Measurements from ENCODE around the gene AFF4.

Gene AFF4

DNA sequence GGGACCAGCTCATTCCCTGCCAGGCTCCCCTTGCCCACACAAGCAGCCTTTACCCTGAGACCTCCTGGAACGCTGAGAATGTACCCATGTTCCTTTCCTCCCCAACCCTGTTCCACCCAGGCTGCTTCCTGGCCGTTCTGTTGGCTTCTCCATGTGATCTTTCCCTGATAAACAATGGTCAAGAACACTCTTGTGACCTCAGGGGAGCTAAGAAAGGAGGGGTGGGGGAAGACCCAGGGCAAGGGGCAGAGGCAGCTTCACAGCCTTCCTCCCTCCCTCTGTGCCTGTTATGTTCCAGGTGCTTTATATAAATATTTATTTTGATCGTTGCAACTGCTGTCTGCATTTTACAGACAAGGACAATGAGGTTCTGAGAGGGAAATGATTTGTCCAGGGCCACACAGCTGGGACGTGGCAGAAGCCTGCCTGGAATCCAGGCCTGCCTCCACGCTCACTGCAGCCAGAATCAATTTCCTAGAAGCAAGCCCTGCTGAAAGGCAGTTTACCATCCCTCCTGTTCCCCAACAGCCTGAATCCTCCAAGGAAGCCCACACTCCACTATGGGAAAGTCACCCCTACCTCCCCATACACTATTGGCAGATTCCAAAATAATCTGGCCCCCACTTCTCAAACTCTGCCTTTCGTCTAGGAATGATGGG, 136.9 kb downstream of the AFF4 start:
- DNase-seq, result no peak

DNA sequence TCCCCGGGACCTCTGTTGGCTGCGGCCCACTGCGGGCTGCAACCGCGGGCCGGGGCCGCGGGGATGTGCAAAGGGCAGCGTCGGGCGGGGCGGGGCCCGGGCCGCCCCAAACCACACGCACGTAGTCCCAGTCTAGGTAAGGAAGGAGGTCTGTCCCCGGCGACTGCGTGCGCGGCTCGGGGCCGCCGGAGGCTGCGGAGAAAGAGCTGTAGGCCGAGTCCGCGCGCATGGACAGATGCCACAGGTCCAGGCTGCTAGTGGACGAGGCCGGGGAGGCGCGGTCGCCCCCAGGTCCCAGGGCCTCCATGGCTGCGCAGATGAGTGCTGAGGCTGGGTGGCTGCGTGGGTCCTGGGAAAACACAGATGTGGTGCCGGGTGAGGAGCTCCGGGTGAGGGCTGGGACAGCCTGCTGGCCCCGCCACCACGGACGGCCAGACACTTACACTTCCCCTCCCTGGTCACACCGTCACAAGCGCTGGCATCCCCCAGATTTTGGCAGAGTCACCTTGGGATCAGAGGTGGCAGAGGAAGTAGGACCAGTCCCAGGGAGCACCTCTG, 137.5 kb downstream of the AFF4 start:
- no peak for DNase-seq

Measured in hematopoietic multipotent progenitor cell treated with erythropoietin and hydrocortisone succinate and interleukin-3 and kit ligand, for 4 days (in vitro differentiated cells).